Stimulated activated naive B cell treated with anti-CD40 and anti-IgM and Interleukin-4, amounts not matched to agents 10 μg/mL and 1 μg/mL and 100 μg/mL, for 72 hours (primary cell): ENCODE measurements around the gene EPC2.

Source experiments
- ATAC-seq, 2 donors: fragments of 150-1000 bp; cut with Tn5 transposase; replicated peaks; 2 replicates each; pipeline ENCODE4 v1.10.0; 2021; ENCODE audit warnings: moderate library complexity in 1 of 2
- DNase-seq: peaks from one replicate; pipeline ENCODE4 v3.0.0; 2021
- H3K27ac Mint-ChIP-seq: one replicate; pipeline ENCODE4 v1.8.0; 2022; ENCODE audit warnings: mild to moderate bottlenecking, mixed read lengths
- H3K27me3 Mint-ChIP-seq, 2 donors: one replicate each; pipeline ENCODE4 v1.8.0; 2022; ENCODE audit warnings: mixed read lengths in 2 of 2
- H3K36me3 Mint-ChIP-seq, 2 donors: one replicate each; pipeline ENCODE4 v1.8.0; 2022; ENCODE audit warnings: mixed read lengths in 2 of 2, mild to moderate bottlenecking in 1 of 2
- H3K4me1 Mint-ChIP-seq, 2 donors: one replicate each; pipeline ENCODE4 v1.8.0; 2022; ENCODE audit warnings: mixed read lengths in 2 of 2, mild to moderate bottlenecking in 1 of 2
- H3K4me3 Mint-ChIP-seq, 2 donors: one replicate each; pipeline ENCODE4 v1.8.0; 2022; ENCODE audit warnings: mild to moderate bottlenecking in 2 of 2, mixed read lengths in 2 of 2, moderate library complexity in 1 of 2
- H3K9me3 Mint-ChIP-seq, 2 donors: one replicate each; pipeline ENCODE4 v1.8.0; 2022; ENCODE audit warnings: mixed read lengths in 2 of 2, mild to moderate bottlenecking in 1 of 2

The EPC2 gene

GRCh38 chr2:148617219-148617618 lies 27.3 kb upstream of the EPC2 start:
- DNase-seq (no peak), ATAC-seq (no peak)
- H3K4me1 Mint-ChIP-seq = peaks cover 15 to 37% of the 10 kb centered on the region in 2 donors
- no peaks in the 10 kb centered on the region for H3K36me3 Mint-ChIP-seq
- no peak overlapping the region for H3K27ac Mint-ChIP-seq
- peaks cover 0 to 7% of the 10 kb centered on the region in 2 donors for H3K9me3 Mint-ChIP-seq
- H3K4me3 Mint-ChIP-seq = no peak overlapping the region
- no peaks in the 10 kb centered on the region for H3K27me3 Mint-ChIP-seq

GRCh38 chr2:148619560-148620195 lies 24.9 kb upstream of the EPC2 start:
- no peak overlapping the region for H3K4me3 Mint-ChIP-seq
- H3K27me3 Mint-ChIP-seq = no peaks in the 10 kb centered on the region
- no peak overlapping the region for H3K27ac Mint-ChIP-seq
- ATAC-seq (peak; percentile 61 to 64), DNase-seq (no peak)
- H3K36me3 Mint-ChIP-seq = no peaks in the 10 kb centered on the region
- H3K9me3 Mint-ChIP-seq = peaks cover 0 to 7% of the 10 kb centered on the region in 2 donors
- H3K4me1 Mint-ChIP-seq = peaks cover 8 to 27% of the 10 kb centered on the region in 2 donors

GRCh38 chr2:148622366-148622765 lies 22.2 kb upstream of the EPC2 start:
- ATAC-seq (no peak), DNase-seq (no peak)
- Mint-ChIP-seq H3K27me3 (peaks cover 10% of the 10 kb centered on the region in 2 donors), H3K27ac (no peak overlapping the region), H3K9me3 (peaks cover 0 to 7% of the 10 kb centered on the region in 2 donors), H3K4me1 (peaks cover 8 to 17% of the 10 kb centered on the region in 2 donors), H3K4me3 (no peak overlapping the region), H3K36me3 (no peaks in the 10 kb centered on the region)

- DNase-seq (no peak), ATAC-seq (no peak)
- Mint-ChIP-seq H3K36me3 (no peaks in the 10 kb centered on the region), H3K9me3 (peaks cover 0 to 7% of the 10 kb centered on the region in 2 donors), H3K4me3 (no peak overlapping the region), H3K27ac (no peak overlapping the region), H3K4me1 (peaks cover 8 to 17% of the 10 kb centered on the region in 2 donors), H3K27me3 (peaks cover 10% of the 10 kb centered on the region in 2 donors)
These were observed 21.5 kb upstream of the EPC2 start for GRCh38 chr2:148623086-148623485.

- Mint-ChIP-seq H3K36me3 (no peaks in the 10 kb centered on the region), H3K4me1 (no peaks in the 10 kb centered on the region), H3K9me3 (no peaks in the 10 kb centered on the region), H3K4me3 (no peak overlapping the region), H3K27ac (no peak overlapping the region), H3K27me3 (peaks cover 10 to 17% of the 10 kb centered on the region in 2 donors)
- ATAC-seq (no peak), DNase-seq (no peak)
These were observed 17.3 kb upstream of the EPC2 start for GRCh38 chr2:148627224-148627623.

- H3K27me3 Mint-ChIP-seq = peaks cover 4 to 9% of the 10 kb centered on the region in 2 donors
- H3K36me3 Mint-ChIP-seq = no peaks in the 10 kb centered on the region
- H3K4me1 Mint-ChIP-seq = no peaks in the 10 kb centered on the region
- H3K4me3 Mint-ChIP-seq = no peak overlapping the region
- H3K9me3 Mint-ChIP-seq = no peaks in the 10 kb centered on the region
- no peak for ATAC-seq
- H3K27ac Mint-ChIP-seq = no peak overlapping the region
- DNase-seq = no peak
These were observed 9.8 kb upstream of the EPC2 start for GRCh38 chr2:148634749-148635148.

- Mint-ChIP-seq H3K27ac (no peak overlapping the region), H3K9me3 (no peaks in the 10 kb centered on the region), H3K4me3 (no peak overlapping the region), H3K36me3 (no peaks in the 10 kb centered on the region), H3K27me3 (peaks cover 2 to 4% of the 10 kb centered on the region in 2 donors), H3K4me1 (peaks cover 7 to 8% of the 10 kb centered on the region in 2 donors)
- no peak for ATAC-seq
- no peak for DNase-seq
These were observed 6.0 kb upstream of the EPC2 start for GRCh38 chr2:148638543-148638942.

GRCh38 chr2:148640767-148641166 lies 3.8 kb upstream of the EPC2 start:
- no peak overlapping the region for H3K27ac Mint-ChIP-seq
- peaks cover 0 to 3% of the 10 kb centered on the region in 2 donors for H3K36me3 Mint-ChIP-seq
- peaks cover 12 to 14% of the 10 kb centered on the region in 2 donors for H3K4me1 Mint-ChIP-seq
- DNase-seq (no peak), ATAC-seq (no peak)
- H3K9me3 Mint-ChIP-seq = no peaks in the 10 kb centered on the region
- peaks cover 0 to 4% of the 10 kb centered on the region in 2 donors for H3K27me3 Mint-ChIP-seq
- no peak overlapping the region for H3K4me3 Mint-ChIP-seq

GRCh38 chr2:148642112-148642744 lies 2.3 kb upstream of the EPC2 start:
- Mint-ChIP-seq H3K9me3 (no peaks in the 10 kb centered on the region), H3K4me1 (peaks cover 14 to 19% of the 10 kb centered on the region in 2 donors), H3K4me3 (no peak overlapping the region), H3K36me3 (peaks cover 0 to 3% of the 10 kb centered on the region in 2 donors), H3K27me3 (peaks cover 0 to 4% of the 10 kb centered on the region in 2 donors), H3K27ac (no peak overlapping the region)
- DNase-seq (no peak), ATAC-seq (no peak)

- H3K4me1 Mint-ChIP-seq = peaks cover 14 to 19% of the 10 kb centered on the region in 2 donors
- ATAC-seq (no peak), DNase-seq (no peak)
- H3K27me3 Mint-ChIP-seq = peaks cover 0 to 4% of the 10 kb centered on the region in 2 donors
- H3K36me3 Mint-ChIP-seq = peaks cover 0 to 3% of the 10 kb centered on the region in 2 donors
- no peaks in the 10 kb centered on the region for H3K9me3 Mint-ChIP-seq
- H3K4me3 Mint-ChIP-seq = peak overlapping the region in 1 of 2 donors; percentile 47
- no peak overlapping the region for H3K27ac Mint-ChIP-seq
These were observed 1.6 kb upstream of the EPC2 start for GRCh38 chr2:148642891-148643416.

- H3K27ac Mint-ChIP-seq = peak overlapping the region; percentile 93
- H3K4me1 Mint-ChIP-seq = peaks cover 14 to 19% of the 10 kb centered on the region in 2 donors
- no peak for DNase-seq
- H3K27me3 Mint-ChIP-seq = peaks cover 0 to 1% of the 10 kb centered on the region in 2 donors
- H3K9me3 Mint-ChIP-seq = no peaks in the 10 kb centered on the region
- peak overlapping the region; percentile 90 to 95 for H3K4me3 Mint-ChIP-seq
- ATAC-seq = peak in 1 of 2 donors; percentile 26
- peaks cover 0 to 3% of the 10 kb centered on the region in 2 donors for H3K36me3 Mint-ChIP-seq
These were observed 1.1 kb upstream of the EPC2 start for GRCh38 chr2:148643421-148643820.

- peak; percentile 49 to 67 for ATAC-seq
- peaks cover 4 to 5% of the 10 kb centered on the region in 2 donors for H3K36me3 Mint-ChIP-seq
These were observed 460 bp downstream of the EPC2 start for GRCh38 chr2:148644883-148645538.

GRCh38 chr2:148645539-148646230 lies 1.1 kb downstream of the EPC2 start:
- peak overlapping the region; percentile 90 to 91 for H3K4me3 Mint-ChIP-seq
- peaks cover 4 to 5% of the 10 kb centered on the region in 2 donors for H3K36me3 Mint-ChIP-seq
- ATAC-seq (peak; percentile 65 to 68), DNase-seq (peak; percentile 56)
- no peaks in the 10 kb centered on the region for H3K27me3 Mint-ChIP-seq
- no peaks in the 10 kb centered on the region for H3K9me3 Mint-ChIP-seq
- peaks cover 22 to 41% of the 10 kb centered on the region in 2 donors for H3K4me1 Mint-ChIP-seq
- peak overlapping the region; percentile 99 for H3K27ac Mint-ChIP-seq

More at GRCh38 chr2:148644883-148645538, 460 bp downstream of the EPC2 start:
- peaks cover 21 to 34% of the 10 kb centered on the region in 2 donors for H3K4me1 Mint-ChIP-seq
- peak; percentile 90 for DNase-seq
- no peaks in the 10 kb centered on the region for H3K27me3 Mint-ChIP-seq
- no peaks in the 10 kb centered on the region for H3K9me3 Mint-ChIP-seq
- peak overlapping the region; percentile 99 for H3K27ac Mint-ChIP-seq
- H3K4me3 Mint-ChIP-seq = peak overlapping the region; percentile 90 to 91

- peaks cover 4 to 5% of the 10 kb centered on the region in 2 donors for H3K36me3 Mint-ChIP-seq
- peak overlapping the region; percentile 90 to 91 for H3K4me3 Mint-ChIP-seq
- DNase-seq (no peak), ATAC-seq (no peak)
- H3K9me3 Mint-ChIP-seq = no peaks in the 10 kb centered on the region
- no peaks in the 10 kb centered on the region for H3K27me3 Mint-ChIP-seq
- H3K4me1 Mint-ChIP-seq = peaks cover 27 to 46% of the 10 kb centered on the region in 2 donors
- peak overlapping the region; percentile 99 for H3K27ac Mint-ChIP-seq
These were observed 1.6 kb downstream of the EPC2 start for GRCh38 chr2:148646231-148646559.
